HepG2 (cell line): Measurements from ENCODE around the gene LRPPRC. TPM values are rescaled to one million over a fixed set of nuclear protein-coding genes. Genes with fewer than 3 reads are reported as not detected.
A peak's percentile ranks its signal among the peaks of the same experiment; 100 is the strongest.

Experiments used
- ARID2 ChIP-seq: sonication (generic); formaldehyde crosslinking; IDR thresholded peaks from 2 replicates; pipeline ENCODE4 v1.8.1; 2022; ENCODE audit warnings: mild to moderate bottlenecking, missing genetic modification reagents, borderline replicate concordance
- CC2D1A ChIP-seq: sonication (generic); formaldehyde crosslinking; IDR thresholded peaks from 2 replicates; pipeline ENCODE4 v1.8.1; 2023; ENCODE audit warnings: mild to moderate bottlenecking, missing genetic modification reagents
- MED8 ChIP-seq: sonication (generic); formaldehyde crosslinking; IDR thresholded peaks from 2 replicates; pipeline ENCODE4 v1.8.1; 2023; ENCODE audit warnings: mild to moderate bottlenecking, missing genetic modification reagents; ENCODE audit not compliant: insufficient replicate concordance
- MXI1 ChIP-seq: IDR thresholded peaks from 3 replicates; pipeline ENCODE4 v1.6.1; 2012; ENCODE audit warnings: low read depth, low read length, inconsistent platforms, borderline replicate concordance
- POLR2A ChIP-seq, 2 experiments: IDR thresholded peaks; 2 replicates each; pipeline ENCODE4 v1.6.1; 2011; ENCODE audit warnings: low read depth in 2 of 2, low read length in 2 of 2, mild to moderate bottlenecking in 1 of 2, moderate library complexity in 1 of 2; ENCODE audit not compliant: insufficient read depth in 1 of 2
- RARA ChIP-seq: IDR thresholded peaks from 2 replicates; pipeline ENCODE4 v1.6.1; 2016; ENCODE audit warnings: missing genetic modification reagents, missing compliant biosample characterization
- RBM22 ChIP-seq: fragments of 200-400 bp; formaldehyde crosslinking; optimal IDR thresholded peaks from 2 replicates; pipeline ENCODE3; 2017; ENCODE audit warnings: mild to moderate bottlenecking, low read length, moderate library complexity
- SRY ChIP-seq: sonication (generic); formaldehyde crosslinking; IDR thresholded peaks from 2 replicates; pipeline ENCODE4 v1.8.0; 2022; ENCODE audit warnings: mild to moderate bottlenecking, missing genetic modification reagents
- TOE1 ChIP-seq: sonication (generic); formaldehyde crosslinking; IDR thresholded peaks from 2 replicates; pipeline ENCODE4 v1.4.0; 2020; ENCODE audit warnings: mild to moderate bottlenecking, missing genetic modification reagents
- ZBTB7B ChIP-seq: sonication (generic); formaldehyde crosslinking; IDR thresholded peaks from 2 replicates; pipeline ENCODE4 v1.4.0; 2020; ENCODE audit warnings: missing genetic modification reagents
- ZC3H13 ChIP-seq: sonication (generic); formaldehyde crosslinking; IDR thresholded peaks from 2 replicates; pipeline ENCODE4 v1.8.1; 2023; ENCODE audit warnings: mild to moderate bottlenecking, missing genetic modification reagents, moderate library complexity
- ZNF460 ChIP-seq: sonication (generic); formaldehyde crosslinking; IDR thresholded peaks from 2 replicates; pipeline ENCODE4 v1.5.1; 2020; ENCODE audit warnings: missing genetic modification reagents, mild to moderate bottlenecking, borderline replicate concordance
- ZNF768 ChIP-seq: sonication (generic); formaldehyde crosslinking; IDR thresholded peaks from 2 replicates; pipeline ENCODE4 v1.4.0; 2020; ENCODE audit warnings: missing genetic modification reagents
- ZNF773 ChIP-seq: sonication (generic); formaldehyde crosslinking; IDR thresholded peaks from 2 replicates; pipeline ENCODE4 v1.4.0; 2020; ENCODE audit warnings: missing genetic modification reagents, borderline replicate concordance
- polyA plus RNA-seq, 8 experiments: library from polyadenylated mRNA; depleted of rRNA in 3 of 8; stranded (reverse) in 7 of 8; unstranded in 1 of 8; fragments of >200 nt; fragmentation: Illumina TruSeq in 4 of 8; extraction: Trizol in 4 of 8; gene quantifications; 2 replicates each; pipeline versions ENCODE4 v1.2.1 to v1.2.3, GENCODE V29; 2011 to 2016; ENCODE audit warnings: low read depth in 4 of 8, missing spikeins in 1 of 8, mixed read lengths in 1 of 8; ENCODE audit not compliant: insufficient read depth in 1 of 8
- total RNA-seq, 5 experiments: library from RNA; depleted of rRNA; stranded (reverse); fragments of >200 nt; fragmentation: Illumina TruSeq; extraction: Trizol; gene quantifications; 2 replicates each; pipeline ENCODE4 v1.2.3, GENCODE V29; 2016; ENCODE audit warnings: low read depth in 1 of 5
- TF ChIP-seq, protein P1 (sequence below): conservative IDR thresholded peaks from 2 replicates; pipeline ENCODE4 v1.6.1; 2018; ENCODE audit warnings: missing genetic modification reagents
- TF ChIP-seq, protein P2 (sequence below): sonication (generic); formaldehyde crosslinking; IDR thresholded peaks from 2 replicates; pipeline ENCODE4 v1.4.0; 2020; ENCODE audit warnings: mild to moderate bottlenecking, missing genetic modification reagents, borderline replicate concordance
- TF ChIP-seq, protein P3 (sequence below): sonication (generic); formaldehyde crosslinking; IDR thresholded peaks from 2 replicates; pipeline ENCODE4 v1.5.0; 2020; ENCODE audit warnings: mild to moderate bottlenecking, missing genetic modification reagents, borderline replicate concordance

The LRPPRC gene
- total and polyA plus RNA-seq, 2 of the 13 experiments (the other 11 are each of a cell fraction or from before 2014, with no cell fraction given) = 117 to 167 TPM

DNA sequence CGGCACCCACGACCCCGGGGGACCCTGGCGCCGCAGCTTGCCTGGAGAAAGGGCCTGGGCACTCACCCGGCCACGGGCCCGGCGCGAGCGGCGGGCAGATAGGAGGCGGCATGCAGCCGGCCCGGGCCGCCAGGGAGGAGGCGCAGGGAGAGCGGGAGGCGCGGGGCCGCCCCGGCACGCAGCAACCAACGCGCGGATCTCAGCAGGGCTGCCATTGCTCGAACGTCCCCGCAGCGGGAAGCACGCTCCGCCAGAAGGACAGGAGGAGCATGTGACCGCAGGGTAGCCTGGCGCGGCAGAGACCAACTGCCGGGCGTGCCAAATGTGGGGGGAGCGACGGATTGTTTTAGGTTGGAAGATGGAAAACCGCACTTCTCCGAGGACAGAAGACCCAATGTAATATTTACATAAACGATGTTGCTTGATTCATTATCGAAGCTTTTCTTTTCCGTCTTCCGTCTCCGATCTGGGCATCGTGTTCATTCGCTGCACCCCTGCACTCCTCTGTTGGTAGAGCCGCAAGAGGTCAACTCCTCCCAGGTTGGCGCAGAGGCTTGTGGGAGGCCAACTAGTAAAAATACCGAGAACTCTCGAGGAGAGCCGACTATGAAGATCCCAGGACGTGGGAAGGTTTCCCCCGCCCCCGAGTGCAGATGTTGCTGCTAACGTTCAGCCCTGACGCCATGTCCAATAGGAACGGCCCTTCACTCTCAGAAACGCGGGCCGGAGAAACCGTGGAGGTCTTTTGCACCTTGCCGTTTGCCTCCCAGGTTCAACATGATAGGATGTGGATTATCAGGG, at the start of gene LRPPRC (continued):
- TF ChIP-seq, protein P1, sequence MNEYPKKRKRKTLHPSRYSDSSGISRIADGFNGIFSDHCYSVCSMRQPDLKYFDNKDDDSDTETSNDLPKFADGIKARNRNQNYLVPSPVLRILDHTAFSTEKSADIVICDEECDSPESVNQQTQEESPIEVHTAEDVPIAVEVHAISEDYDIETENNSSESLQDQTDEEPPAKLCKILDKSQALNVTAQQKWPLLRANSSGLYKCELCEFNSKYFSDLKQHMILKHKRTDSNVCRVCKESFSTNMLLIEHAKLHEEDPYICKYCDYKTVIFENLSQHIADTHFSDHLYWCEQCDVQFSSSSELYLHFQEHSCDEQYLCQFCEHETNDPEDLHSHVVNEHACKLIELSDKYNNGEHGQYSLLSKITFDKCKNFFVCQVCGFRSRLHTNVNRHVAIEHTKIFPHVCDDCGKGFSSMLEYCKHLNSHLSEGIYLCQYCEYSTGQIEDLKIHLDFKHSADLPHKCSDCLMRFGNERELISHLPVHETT (CRISPR knock-in tag) = no peak
- peak; percentile 74; the same call in 1 of the 2 replicates for TF ChIP-seq ZNF773
- peak; percentile 93 to 97 for TF ChIP-seq POLR2A (IDR thresholded peaks at IDR 0.05; ENCODE audit: insufficient read depth in 1 of 2, low read depth in 2 of 2, low read length in 2 of 2)
- peak; percentile 49; the same call in 1 of the 2 replicates for TF ChIP-seq ZNF768 (CRISPR knock-in tag)
- TF ChIP-seq CC2D1A (CRISPR knock-in tag) = no peak; the same call in 1 of the 2 replicates
- TF ChIP-seq, protein P2, sequence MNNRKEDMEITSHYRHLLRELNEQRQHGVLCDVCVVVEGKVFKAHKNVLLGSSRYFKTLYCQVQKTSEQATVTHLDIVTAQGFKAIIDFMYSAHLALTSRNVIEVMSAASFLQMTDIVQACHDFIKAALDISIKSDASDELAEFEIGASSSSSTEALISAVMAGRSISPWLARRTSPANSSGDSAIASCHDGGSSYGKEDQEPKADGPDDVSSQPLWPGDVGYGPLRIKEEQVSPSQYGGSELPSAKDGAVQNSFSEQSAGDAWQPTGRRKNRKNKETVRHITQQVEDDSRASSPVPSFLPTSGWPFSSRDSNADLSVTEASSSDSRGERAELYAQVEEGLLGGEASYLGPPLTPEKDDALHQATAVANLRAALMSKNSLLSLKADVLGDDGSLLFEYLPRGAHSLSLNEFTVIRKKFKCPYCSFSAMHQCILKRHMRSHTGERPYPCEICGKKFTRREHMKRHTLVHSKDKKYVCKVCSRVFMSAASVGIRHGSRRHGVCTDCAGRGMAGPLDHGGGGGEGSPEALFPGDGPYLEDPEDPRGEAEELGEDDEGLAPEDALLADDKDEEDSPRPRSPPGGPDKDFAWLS (CRISPR knock-in tag) = no peak
- TF ChIP-seq ZC3H13 = peak; percentile 16; the same call in 1 of the 2 replicates
- TF ChIP-seq ARID2 = no peak
- TF ChIP-seq TOE1 = peak; percentile 52; the same call in 1 of the 2 replicates
- TF ChIP-seq MED8 (CRISPR knock-in tag) = no peak
- peak; percentile 96 for TF ChIP-seq MXI1
- TF ChIP-seq ZBTB7B (CRISPR knock-in tag) = no peak; the same call in 1 of the 2 replicates
- TF ChIP-seq ZNF460 (CRISPR knock-in tag) = no peak
- peak; percentile 32; the same call in 1 of the 2 replicates for TF ChIP-seq RARA (CRISPR knock-in tag)
- TF ChIP-seq, protein P3, sequence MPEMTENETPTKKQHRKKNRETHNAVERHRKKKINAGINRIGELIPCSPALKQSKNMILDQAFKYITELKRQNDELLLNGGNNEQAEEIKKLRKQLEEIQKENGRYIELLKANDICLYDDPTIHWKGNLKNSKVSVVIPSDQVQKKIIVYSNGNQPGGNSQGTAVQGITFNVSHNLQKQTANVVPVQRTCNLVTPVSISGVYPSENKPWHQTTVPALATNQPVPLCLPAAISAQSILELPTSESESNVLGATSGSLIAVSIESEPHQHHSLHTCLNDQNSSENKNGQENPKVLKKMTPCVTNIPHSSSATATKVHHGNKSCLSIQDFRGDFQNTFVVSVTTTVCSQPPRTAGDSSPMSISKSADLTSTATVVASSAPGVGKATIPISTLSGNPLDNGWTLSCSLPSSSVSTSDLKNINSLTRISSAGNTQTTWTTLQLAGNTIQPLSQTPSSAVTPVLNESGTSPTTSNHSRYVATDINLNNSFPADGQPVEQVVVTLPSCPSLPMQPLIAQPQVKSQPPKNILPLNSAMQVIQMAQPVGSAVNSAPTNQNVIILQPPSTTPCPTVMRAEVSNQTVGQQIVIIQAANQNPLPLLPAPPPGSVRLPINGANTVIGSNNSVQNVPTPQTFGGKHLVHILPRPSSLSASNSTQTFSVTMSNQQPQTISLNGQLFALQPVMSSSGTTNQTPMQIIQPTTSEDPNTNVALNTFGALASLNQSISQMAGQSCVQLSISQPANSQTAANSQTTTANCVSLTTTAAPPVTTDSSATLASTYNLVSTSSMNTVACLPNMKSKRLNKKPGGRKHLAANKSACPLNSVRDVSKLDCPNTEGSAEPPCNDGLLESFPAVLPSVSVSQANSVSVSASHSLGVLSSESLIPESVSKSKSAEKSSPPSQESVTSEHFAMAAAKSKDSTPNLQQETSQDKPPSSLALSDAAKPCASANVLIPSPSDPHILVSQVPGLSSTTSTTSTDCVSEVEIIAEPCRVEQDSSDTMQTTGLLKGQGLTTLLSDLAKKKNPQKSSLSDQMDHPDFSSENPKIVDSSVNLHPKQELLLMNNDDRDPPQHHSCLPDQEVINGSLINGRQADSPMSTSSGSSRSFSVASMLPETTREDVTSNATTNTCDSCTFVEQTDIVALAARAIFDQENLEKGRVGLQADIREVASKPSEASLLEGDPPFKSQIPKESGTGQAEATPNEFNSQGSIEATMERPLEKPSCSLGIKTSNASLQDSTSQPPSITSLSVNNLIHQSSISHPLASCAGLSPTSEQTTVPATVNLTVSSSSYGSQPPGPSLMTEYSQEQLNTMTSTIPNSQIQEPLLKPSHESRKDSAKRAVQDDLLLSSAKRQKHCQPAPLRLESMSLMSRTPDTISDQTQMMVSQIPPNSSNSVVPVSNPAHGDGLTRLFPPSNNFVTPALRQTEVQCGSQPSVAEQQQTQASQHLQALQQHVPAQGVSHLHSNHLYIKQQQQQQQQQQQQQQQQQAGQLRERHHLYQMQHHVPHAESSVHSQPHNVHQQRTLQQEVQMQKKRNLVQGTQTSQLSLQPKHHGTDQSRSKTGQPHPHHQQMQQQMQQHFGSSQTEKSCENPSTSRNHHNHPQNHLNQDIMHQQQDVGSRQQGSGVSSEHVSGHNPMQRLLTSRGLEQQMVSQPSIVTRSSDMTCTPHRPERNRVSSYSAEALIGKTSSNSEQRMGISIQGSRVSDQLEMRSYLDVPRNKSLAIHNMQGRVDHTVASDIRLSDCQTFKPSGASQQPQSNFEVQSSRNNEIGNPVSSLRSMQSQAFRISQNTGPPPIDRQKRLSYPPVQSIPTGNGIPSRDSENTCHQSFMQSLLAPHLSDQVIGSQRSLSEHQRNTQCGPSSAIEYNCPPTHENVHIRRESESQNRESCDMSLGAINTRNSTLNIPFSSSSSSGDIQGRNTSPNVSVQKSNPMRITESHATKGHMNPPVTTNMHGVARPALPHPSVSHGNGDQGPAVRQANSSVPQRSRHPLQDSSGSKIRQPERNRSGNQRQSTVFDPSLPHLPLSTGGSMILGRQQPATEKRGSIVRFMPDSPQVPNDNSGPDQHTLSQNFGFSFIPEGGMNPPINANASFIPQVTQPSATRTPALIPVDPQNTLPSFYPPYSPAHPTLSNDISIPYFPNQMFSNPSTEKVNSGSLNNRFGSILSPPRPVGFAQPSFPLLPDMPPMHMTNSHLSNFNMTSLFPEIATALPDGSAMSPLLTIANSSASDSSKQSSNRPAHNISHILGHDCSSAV (CRISPR knock-in tag) = no peak
- TF ChIP-seq SRY = no peak
- no peak for TF ChIP-seq RBM22
